GM21360 (cell line): ENCODE results near the gene TNFRSF4.

Source experiments
- ATAC-seq: cut with Tn5 transposase; IDR thresholded peaks from one replicate; pipeline ENCODE4 v1.9.1; 2021; ENCODE audit warnings: mild to moderate bottlenecking, moderate library complexity; ENCODE audit not compliant: unreplicated experiment

Gene TNFRSF4

GRCh38 chr1:1245817-1246576 is 32.0 kb upstream of the TNFRSF4 start:
- ATAC-seq: no peak

GRCh38 chr1:1245178-1245816 is 31.3 kb upstream of the TNFRSF4 start:
- no peak for ATAC-seq

- no peak for ATAC-seq
Observed at GRCh38 chr1:1244192-1244811, 30.3 kb upstream of the TNFRSF4 start.

DNA sequence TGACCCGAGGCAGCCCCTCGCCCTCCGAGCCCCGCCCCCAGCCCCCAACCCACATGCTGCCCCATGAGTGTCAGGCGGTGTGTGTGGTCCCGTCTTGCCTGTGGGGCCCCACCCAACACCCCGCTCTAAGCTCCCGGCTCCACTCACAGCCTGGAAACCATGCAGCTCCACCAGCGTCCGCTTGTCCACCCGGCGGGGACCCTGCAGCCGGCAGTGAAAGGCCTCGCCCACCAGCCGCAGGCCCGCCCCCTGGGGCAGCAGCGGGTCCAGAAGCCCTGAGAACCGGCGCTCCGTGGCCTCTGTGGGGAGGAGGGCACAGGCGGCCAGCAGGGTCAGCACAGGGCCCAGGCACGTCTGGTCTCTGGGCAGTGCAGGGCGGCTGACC is 29.8 kb upstream of the TNFRSF4 start:
- ATAC-seq: no peak

- no peak for ATAC-seq
Observed at GRCh38 chr1:1243266-1243660, 29.3 kb upstream of the TNFRSF4 start.

- no peak for ATAC-seq
Observed at GRCh38 chr1:1242461-1243265, 28.7 kb upstream of the TNFRSF4 start.

DNA sequence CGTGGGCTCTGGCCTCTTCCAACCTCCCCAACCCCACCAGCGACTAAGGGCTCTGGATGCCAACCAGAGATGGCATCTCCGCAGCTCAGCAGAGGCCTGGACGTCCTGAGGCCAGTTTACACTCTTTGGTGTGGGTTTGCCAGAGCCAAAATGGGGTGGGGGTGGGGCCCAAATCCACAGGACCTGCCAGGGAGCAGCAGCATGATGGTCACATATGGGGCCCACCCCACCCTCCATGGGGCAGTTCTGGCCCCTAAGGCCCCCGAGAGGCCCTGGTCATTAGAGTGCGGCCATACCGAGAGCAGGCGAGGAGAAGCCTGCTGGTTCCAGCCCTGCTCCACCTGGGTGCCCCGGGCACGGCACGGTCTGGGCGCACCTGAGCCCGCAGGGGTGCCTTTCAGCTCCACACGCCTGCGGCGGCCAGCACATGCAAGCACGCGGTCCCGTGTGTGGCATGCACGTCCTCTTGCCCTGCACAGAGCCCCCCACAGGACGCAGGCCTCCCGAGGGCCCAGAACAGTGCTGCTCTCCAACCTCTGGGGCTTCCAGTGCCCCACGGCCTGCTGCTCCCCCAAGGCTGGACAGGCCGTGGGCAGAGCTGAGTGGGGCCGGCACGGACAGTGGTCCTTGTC is 27.8 kb upstream of the TNFRSF4 start:
- ATAC-seq: no peak

GRCh38 chr1:1240822-1241587 is 27.1 kb upstream of the TNFRSF4 start:
- ATAC-seq: no peak

DNA sequence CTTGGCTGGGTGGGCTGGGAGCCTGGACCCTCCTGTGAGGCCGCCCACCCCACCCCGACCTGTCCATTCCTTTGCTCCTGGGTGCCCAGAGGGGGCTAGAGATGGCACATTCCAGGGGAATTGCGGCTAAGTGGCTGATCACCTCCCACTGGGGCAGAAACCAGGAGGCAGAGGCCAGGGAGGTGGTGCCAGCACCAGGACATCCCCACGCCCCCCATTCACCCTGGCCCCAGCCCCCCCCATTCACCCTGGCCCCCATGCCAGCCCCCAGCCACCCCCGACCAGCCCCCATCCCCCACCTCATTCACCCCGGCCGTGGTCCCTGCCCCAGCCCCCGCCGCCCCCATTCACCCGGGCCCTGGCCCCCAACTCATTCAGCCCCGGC is 26.4 kb upstream of the TNFRSF4 start:
- ATAC-seq: no peak

GRCh38 chr1:1239614-1240347 is 25.8 kb upstream of the TNFRSF4 start:
- ATAC-seq: no peak

DNA sequence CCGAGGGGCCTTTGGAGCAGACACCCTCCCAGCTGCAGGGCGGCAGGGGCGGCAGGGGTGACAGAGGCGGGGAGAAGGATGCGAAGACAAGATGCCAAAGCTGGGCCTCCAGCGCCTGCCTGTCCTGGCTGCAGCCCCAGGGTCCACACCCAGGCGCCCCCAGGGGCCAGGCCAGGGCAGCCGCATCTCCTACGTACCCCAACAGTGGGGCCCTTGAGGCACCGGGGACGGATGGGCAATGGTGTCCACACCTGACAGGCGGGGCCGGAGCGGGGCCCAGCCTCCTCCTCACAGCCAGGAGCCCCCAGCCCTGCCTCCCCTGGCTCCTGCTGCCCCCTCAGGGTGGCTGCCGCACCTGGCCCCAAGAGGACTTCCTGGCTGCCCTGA is 25.3 kb upstream of the TNFRSF4 start:
- ATAC-seq: no peak

GRCh38 chr1:1238702-1239178 is 24.8 kb upstream of the TNFRSF4 start:
- no peak for ATAC-seq

- no peak for ATAC-seq
Observed at GRCh38 chr1:1237874-1238701, 24.1 kb upstream of the TNFRSF4 start.

DNA sequence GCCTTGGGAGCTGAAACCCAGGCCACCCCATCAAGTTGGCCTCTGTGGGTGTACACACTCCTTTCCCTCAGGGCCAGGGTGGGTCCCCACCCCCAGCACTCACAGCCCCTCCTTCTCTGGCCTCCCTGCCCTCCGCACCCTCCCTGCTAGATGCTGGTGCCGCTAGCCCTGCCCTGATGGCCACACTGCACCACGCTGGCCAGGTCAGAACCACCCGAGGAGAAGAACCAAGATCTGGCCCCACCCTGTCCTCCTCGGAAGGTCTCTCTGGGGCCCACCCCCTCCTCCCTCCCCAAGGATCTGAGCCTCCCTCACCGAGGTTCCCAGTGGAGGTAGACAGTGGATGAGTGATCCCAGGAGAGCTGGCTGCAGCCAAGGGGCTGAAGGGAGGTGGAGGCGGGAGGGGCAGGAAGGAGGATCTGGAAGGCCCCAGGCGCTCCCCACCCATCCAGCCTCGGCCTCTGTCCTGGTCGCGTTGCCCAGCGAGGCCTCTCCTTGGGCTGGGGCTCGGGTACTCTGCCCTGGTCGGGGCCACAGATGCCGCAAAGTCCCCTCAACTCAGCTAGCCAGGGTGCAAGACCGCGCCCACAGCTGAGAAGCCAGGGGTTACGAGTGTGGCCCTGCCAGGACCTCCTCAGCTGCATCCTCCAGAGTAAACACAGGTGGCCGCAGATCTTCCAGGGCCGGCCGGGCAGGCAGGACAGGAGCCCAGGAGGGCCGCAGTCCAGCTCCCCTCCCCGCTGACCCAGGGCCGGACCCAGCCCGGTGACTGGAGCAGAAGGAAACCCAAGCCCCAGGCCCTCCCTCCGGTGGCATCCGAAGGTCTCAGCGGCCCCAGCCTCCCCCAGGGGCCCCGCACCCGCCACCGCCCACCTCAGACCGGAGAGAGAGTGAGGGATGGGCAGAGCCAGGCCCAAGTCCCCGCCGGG is 23.3 kb upstream of the TNFRSF4 start:
- ATAC-seq: no peak

DNA sequence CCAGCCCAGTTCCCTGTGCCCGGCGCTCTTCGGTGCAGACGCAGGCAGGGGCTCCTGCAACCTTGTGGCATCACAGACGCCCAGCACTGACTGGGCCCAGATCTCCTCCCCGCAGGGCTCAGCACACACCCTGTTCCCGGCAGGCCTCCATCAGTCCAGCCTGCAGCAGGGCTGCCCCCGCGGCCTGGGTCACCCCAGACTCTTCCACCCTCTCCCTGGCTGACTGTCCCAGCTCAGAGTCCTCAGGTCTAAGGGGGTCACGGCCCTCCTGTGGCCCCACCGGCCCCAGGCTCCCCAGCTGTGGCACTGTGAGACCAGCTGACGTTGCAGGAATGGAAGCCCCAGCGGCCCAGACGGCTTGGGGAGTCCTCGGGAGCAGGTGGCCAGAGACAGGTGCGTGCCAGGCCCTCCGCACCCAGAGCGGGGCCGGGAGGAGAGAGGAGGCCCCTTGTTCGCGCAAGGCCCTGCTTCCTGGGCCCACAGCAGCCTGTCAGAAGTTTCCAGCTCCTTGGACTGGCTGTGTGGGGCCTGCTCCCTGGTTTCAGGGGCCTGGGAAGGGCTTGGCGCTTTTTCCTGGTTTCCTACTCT is 22.3 kb upstream of the TNFRSF4 start:
- no peak for ATAC-seq

DNA sequence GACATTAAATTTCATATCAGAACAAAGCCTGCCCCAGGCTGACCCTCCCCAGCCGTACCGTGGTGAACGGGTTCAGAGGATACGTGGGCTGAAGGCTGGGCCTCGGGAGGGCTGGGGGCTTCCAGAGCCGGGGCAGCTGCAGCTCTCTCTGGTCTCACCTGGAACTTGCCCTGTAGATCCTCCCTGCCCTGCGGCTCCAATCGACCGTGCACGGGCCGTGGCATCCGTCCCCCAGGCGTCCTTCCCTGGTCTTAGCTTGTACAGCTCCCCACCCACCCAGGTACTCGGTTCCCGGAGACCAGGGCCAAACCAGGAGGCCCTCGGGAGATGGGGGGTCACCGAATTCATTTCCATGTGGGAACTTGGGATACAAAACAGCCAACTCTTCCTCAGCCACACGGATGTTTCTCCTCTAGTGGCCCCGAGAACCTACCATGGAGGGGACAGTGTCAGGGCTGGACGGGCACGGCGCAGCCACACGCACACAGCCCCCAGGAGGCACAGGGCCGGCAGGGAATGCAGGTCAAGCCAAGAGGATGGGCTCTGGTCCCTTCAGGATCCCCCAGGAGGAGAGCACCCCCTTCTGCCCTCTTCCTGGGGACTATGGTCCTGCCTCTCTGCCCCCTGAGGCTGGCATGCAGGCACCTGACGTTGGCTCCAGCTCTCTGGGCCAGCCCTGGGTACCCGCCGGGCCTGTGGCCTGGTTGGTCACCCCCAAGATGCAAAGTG is 21.2 kb upstream of the TNFRSF4 start:
- no peak for ATAC-seq
